HCT116 (cell line): ENCODE data around the gene RBM23. TPM values are rescaled to one million over a fixed set of nuclear protein-coding genes. Genes with fewer than 3 reads are reported as not detected.

Experiments used
- total RNA-seq: library from RNA; stranded (reverse); gene quantifications from one replicate; pipeline ENCODE4 v1.2.1, GENCODE V29; 2021; ENCODE audit not compliant: unreplicated experiment

RBM23 gene
- total RNA-seq, 1 experiment from 2014 or later, result 67.2 TPM

Other genes with a start within 250 kb of the RBM23 start
- gene OXA1L, start 152.5 kb downstream of the RBM23 start, total RNA-seq, result 146 TPM
- 0.27 TPM for gene SLC7A7, start 103.7 kb downstream of the RBM23 start, total RNA-seq
- 134 TPM for gene MRPL52, start 89.3 kb downstream of the RBM23 start, total RNA-seq
- gene MMP14, start 82.6 kb downstream of the RBM23 start, total RNA-seq, result 17.8 TPM
- gene LRP10, start 47.4 kb downstream of the RBM23 start, total RNA-seq, result 42.7 TPM
- gene REM2, start 35.9 kb downstream of the RBM23 start, total RNA-seq, result 0.47 TPM
- 186 TPM for gene PRMT5, start 10.2 kb upstream of the RBM23 start, total RNA-seq
- 48.7 TPM for gene HAUS4, start 37.9 kb upstream of the RBM23 start, total RNA-seq
- gene AJUBA, start 63.4 kb upstream of the RBM23 start, total RNA-seq, result 39.7 TPM
- 13.7 TPM for gene C14orf93, start 91.0 kb upstream of the RBM23 start, total RNA-seq
- 212 TPM for gene PSMB5, start 115.8 kb upstream of the RBM23 start, total RNA-seq
- gene PSMB11, start 123.1 kb upstream of the RBM23 start, total RNA-seq, result not detected
- 19.3 TPM for gene CDH24, start 138.4 kb upstream of the RBM23 start, total RNA-seq
- 179 TPM for gene ACIN1, start 176.0 kb upstream of the RBM23 start, total RNA-seq
- gene C14orf119, start 176.4 kb upstream of the RBM23 start, total RNA-seq, result 46.8 TPM
- not detected for gene CIROP, start 185.8 kb upstream of the RBM23 start, total RNA-seq
- gene CEBPE, start 200.1 kb upstream of the RBM23 start, total RNA-seq, result not detected